Muscle of arm (tissue), 12 donors: Measurements from ENCODE around the gene SUPT4H1. TPM values are rescaled to one million over a fixed set of nuclear protein-coding genes. Genes with fewer than 3 reads are reported as not detected.
"Not testable (repeated sequence)": the region's sequence is repeated elsewhere in the genome, so short reads cannot be mapped to it uniquely, and the experiment has no call there.

ENCODE experiments used
- DNase-seq: peaks from one replicate; pipeline ENCODE4 v3.0.0-alpha.2; 2013
- polyA plus RNA-seq, 12 donors: library from polyadenylated mRNA; unstranded; fragments of 120-200 nt; gene quantifications; one replicate each; pipeline ENCODE4 v1.2.1, GENCODE V29; 2013; ENCODE audit not compliant: insufficient read length in 12 of 12

The SUPT4H1 gene
- polyA plus RNA-seq, 12 donors, result 70.2 to 104 (median 87.3) TPM; not detected in 1

DNA sequence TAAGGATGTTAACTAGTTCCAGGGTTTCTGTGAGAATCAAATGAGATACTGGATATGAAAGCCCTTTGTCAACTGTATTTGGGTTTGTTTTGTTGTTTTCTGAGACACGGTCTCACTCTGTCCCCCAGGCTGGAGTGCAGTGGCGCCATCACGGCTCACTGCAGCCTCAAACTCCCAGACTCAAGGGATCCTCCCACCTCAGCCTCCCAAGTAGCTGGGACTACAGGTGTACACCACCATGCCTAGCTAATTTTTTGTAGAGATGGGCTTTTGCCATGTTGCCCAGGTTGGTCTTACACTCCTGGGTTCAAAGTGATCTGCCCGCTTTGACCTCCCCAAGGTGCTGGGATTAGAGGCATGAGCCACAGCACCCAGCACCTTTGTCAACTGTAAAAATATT, 8.9 kb downstream of the SUPT4H1 start:
- no peak for DNase-seq

DNA sequence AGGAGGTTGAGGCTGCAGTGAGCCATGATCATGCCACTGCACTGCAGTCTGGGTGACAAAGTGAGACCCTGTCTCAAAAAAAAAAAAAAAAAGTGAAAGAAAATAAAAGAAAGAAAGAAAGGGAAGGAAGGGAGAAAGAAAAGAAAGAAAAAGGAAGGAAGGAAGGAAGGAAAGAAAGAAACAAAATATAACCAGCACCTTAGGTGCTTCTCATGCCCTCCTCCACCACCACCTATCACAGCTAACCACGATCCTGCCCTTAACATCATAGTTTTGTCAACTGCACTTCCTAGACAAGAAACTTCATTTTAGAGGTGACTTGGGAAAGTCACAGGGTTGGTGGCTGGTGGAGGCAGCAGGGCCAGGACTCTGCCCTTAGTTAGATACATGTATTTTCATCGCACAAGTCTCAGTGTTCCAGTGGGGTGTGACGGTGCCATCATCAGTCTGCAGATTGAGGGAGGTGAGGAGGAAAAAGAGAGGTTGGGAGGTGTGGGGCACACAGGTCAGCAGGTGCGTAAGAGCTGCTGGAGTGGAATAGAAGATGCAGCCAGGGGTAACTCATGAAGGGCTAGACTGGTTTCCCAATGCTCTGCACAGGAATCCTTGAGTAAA, 10.0 kb downstream of the SUPT4H1 start:
- DNase-seq, result no peak

DNA sequence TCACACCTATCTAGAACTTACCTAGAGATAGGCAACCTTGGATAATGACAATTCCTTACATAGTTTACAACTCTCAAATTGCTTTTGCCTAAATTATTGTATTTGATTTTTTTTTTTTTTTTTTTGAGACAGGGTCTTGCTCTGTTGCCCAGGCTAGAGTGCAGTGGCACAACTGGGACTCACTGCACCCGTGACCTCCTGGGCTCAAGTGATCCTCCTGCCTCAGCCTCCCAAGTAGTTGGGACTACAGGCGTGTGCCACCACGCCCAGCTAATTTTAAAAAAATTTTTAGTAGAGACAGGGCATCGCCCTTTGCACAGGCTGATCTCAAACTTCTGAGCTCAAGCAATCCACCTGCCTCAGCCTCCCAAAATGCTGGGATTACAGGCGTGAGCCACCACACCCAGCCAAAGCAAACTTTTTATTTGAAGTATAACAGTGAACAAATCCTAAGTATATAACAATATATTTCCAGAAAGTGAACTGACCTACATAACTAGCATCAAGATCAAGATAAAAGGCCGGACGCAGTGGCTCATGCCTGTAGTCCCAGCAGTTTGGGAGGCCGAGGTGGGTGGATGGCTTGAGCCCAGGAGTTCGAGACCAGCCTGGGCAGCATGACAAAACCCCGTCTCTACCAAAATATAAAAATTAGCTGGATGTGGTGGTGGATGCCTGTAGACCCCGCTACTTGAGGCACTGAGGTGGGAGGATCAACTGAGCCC, 10.7 kb downstream of the SUPT4H1 start:
- DNase-seq, result not testable (repeated sequence)

DNA sequence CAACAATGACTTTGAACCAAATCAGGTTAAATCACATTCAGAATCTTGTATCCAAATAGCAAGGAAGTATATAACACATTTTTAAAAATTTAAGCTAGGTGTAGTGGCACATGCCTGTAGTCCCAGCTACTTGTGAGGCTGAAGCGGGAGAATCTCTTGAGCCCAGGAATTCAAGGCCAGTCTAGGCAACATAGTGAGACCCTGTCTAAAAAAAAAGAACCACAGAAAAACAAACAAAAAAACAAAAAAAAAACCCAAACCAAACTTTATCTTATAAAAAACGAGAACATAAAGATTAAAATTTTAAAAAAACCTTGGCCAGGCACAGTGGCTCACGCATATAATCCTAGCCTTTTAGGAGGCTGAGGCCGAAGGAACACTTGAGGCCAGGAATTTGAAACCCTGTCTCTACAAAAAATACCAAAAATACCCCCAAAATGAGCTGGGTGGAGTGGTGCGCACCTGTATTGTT, 11.6 kb downstream of the SUPT4H1 start:
- DNase-seq, result no peak

DNA sequence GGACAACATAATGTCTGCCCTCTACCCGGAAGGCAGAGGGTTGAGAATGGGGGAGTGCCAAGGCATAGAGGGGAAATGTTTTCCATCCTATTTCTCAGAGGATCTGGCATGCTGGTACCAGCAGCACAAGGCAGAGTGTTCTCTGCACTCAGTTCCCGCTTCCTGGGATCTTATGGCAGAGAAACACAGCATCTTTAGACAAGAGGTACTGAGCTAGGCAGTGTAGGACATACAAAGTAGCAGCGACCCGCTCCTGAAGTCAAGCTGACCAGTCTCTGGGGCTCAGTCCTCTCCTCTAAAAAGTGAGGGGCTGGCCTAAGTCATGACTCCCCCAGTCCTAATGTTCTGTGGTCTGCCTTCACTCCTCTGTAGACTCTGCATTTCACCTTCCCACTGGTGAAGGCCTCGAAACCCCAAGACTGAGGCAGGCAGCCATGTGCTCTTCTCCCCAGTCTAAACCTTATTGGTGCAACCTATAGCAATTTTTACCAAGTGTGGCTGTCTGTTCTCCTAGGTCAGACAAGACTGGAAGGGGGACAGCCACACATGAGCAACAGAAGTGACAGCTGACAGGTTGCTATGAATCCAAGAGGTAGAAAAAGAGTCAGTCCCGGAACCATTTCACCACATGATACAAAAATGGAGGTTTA, 12.1 kb downstream of the SUPT4H1 start:
- DNase-seq, result no peak

DNA sequence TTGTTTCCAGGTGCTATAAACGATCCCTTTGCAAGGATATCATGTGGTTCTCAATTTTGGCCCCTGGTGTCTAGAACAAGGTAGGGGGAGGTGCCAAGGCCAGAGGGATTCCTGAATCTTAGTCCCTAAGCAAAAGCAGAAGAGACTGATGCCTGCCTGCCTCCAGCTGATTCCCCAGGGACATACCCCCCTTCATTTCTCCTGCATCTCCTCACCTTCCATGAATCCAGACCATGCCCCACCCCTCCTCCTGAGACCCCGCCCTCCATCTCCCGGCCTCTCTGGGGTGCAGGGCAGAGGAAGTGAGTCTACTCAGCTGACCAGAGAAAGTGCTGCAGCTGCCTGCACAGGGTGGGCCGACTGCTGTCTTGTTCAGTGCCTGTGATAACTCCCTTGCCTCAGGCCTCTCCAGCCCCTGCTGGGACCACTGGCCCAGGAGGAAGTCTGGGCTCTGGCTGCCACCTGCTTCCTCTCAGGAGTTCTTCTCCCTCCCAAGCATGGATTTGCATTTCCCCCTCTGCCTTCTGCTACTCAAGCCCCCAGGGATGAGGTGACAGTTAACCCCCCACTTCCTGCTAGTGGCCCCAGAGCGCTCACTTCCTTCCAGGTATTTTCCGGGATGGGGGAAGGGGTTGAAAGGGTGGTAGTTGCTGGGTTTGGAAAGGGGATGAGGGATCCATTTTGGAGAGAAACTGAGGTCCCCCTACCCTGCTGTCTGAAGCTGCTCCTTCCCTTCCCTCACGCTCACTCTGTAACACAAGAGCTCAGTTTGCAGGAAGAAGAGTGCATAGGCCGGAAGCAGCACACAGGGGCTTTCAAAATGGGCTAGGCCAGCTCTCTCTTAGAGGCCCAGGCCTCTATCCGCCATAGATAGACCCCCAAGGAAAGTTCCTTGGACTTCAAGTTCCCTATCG, 12.9 kb downstream of the SUPT4H1 start:
- DNase-seq, result no peak

DNA sequence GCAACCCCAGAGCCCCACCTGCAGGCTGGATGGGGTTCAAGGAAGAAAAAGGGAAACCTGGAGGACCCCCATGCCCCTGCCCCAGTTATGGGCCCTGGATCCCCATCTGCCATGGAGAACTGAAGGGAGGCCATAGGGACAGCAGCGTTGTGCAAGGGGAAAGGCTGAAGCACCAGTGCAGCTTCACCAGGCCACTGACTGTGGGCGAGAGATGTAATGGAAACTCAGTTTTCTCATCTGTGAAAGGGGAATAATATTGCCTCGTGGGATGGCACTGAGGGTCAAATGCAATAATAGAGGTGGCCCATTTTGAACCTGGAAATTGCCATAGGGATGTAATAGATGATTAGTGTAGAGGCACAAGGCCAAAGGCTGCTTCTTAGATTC, 13.6 kb downstream of the SUPT4H1 start:
- DNase-seq, result no peak

DNA sequence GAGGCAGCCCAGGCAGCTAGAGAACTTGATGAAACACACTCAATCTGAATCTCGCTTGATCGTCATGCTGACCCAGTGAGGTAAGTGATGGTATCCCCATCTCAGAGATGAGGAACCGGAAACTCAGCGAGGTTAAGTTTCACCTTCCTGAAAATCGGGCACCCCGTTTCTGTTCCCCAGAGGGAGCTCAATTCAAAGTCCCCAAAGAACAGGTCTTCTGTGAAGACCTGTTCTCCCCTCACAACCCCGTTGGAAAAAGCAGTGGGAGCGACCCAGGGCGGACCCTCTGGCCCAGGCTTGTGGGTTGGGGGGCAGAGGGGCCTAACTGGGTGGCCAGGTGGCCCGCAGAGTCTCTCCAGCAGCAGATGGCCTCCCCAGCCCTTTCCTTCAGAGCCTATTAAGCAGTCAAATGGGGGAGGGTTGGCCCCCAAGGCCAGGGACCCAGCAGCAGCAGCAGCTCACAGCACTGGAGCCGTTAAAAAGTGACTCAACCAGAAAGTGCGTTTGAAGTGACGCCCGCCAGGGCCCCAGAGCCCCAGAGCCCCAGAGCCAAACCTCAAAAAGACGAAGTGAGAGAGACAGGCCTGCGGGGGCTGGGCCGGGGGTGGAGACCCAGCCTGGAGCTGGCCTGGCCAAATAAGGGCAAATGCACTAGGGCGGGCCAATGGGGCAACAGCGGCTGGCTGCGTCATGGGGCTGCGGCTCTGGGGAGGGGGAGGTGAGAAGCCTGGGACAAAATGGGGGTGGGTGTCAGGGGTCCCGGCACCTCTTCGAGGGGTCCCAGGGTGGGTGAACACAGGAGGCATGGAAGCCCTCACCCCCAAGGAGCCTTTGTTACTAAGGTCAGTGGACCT, 14.2 kb downstream of the SUPT4H1 start:
- DNase-seq, result no peak

DNA sequence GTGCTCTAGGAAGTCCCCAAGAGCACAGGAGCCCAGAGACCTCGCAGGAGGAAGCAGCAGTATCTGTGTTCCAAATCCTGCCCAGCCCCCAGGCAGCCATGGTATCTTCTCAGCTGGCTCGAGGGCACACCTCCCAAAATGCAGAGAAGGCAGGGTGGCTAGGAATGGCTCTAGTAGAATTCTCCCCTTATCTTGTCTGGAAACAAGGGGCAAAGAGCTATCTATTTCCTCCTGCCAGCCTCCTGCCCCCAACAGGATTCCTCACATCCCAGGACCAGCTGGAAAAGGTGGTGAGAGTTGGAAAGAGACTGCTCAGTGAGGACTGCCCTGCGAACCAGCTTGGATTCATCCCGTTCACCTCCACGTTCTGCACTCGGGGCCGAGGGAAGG, 14.8 kb downstream of the SUPT4H1 start:
- no peak for DNase-seq

DNA sequence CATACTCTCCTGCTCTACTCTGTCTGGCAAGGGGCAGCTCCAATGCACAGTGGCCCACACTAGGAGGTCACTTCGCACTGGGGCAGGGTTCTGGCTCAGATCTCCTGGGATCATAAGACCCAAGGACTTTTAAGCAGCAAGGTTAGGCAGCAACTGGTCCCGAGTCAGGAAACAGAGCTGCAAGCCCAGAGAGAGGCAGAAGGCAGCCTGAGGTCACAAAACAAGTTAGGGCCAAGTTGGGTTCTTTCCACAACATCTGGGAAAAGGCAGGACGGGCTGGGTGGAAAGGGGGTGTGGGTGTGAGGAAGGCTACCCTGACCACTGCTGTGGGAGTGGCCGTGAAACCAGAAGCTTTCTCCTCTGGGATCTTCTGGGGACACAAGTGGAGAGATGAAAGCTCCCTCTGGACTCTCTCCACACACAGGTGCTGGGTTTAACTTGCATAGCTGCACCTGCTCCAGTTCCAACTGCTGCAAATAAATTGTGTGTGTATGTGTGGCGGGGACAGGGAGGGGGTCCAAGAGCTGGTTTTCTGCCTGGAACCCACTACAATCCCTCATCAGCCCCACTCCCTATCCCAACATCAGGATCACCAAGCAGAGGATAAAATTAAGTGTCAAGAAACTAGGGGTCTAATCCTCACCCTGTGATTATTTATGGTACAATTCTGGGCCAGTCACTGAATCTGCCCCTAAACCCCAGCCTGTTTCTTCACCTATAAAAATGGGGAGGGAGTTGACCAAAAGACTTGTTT, 15.4 kb downstream of the SUPT4H1 start:
- no peak for DNase-seq

DNA sequence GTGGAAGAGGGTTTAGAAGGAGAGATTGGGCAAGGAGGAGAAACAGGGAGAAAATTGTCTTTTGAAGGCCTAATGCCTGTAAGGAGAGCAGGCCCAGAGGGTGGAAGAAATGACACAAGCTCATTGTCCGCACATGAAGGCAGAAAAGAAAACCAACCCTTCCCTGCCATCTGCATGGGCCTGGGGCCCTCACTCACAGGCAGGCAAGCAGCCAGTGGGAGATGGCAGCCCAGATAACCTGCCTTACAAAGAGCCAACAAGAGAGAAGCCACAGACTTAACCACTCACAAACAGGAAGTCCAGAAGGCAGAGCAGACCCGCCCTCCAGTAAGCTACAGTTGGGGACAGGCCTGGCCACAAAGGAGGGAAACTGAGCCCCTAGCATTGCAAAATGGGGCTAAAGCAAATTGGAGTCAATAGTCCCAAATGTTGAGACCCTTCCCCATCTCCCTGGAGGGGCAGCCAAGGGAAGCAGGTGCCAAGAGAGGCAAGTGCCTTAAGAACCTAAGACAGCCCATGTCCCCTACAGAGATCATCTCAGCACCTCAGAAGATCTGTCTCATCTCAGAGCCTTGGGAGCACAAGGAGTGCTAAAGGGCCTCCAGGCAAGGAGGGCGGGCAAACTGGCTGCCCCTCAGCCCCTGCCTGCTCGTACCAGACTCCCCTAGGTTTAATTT, 16.1 kb downstream of the SUPT4H1 start:
- no peak for DNase-seq

DNA sequence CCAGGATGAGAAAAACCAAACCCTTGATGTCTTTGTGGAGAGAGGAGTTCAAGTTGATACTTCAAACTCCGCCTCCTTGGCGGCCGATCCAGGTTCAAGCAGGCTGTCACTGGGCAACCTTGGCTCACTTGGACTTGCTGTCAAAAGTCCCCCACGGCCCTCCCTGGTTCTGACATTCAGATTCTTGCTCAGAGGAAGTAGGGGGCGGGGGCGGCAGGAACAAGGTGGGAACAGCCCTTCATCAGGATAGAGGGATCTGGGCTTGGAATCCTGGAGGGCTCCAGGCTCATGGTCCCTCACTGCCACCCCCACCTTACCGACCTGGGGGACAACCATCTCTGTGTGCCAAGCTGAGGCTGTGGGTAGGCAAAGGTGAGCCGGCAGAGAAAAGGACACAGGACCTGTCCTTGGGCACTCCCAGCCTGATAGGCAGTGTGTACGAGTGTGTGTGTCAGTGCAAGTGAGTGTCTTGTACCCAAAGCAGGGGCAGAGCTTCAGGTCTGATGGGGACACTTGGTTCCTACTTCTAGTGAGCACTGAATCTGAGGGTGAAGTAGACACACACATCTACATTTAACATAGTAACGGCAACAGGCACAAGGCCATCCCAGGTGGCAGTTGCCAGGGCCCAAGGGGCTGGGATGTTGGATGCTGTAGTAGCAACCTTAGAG, 16.8 kb downstream of the SUPT4H1 start:
- no peak for DNase-seq

DNA sequence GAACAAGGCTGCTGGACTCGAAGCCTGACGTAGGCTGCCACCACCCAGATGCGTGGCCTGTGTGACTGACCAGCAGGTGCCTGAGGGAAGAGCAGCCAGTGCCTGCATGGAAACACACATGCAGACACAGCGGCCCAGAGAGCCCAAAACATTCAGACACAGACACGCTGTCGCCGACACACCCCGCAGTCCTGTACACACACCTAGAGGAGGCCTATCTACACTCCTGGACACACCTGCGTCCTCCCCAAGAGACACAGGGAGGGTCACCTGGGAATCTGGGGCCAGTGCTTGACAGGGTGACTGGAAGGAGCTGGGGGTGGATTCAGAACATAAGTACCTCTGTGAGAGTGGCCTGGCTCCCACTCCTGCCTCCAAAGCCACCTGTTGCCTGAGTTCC, 17.3 kb downstream of the SUPT4H1 start:
- no peak for DNase-seq

DNA sequence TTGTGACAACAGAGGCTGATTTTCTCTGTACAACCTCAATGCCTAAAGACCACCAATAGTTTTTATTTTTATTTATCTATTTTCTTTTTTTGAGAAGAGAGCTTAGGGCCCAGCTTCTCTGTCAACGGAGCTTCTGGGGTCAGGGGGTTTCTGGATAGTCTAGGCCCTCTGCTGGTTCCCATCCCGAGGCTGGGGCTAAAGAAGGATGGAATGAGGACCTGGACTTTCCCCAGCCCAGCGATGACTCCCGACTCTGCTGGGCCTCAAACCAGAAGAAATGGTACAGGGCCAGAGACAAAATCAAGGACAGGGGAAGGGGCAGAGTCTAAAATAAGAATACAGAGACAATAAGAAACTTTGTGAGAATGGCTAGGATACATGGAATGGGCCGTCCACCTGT, 17.7 kb downstream of the SUPT4H1 start:
- no peak for DNase-seq

DNA sequence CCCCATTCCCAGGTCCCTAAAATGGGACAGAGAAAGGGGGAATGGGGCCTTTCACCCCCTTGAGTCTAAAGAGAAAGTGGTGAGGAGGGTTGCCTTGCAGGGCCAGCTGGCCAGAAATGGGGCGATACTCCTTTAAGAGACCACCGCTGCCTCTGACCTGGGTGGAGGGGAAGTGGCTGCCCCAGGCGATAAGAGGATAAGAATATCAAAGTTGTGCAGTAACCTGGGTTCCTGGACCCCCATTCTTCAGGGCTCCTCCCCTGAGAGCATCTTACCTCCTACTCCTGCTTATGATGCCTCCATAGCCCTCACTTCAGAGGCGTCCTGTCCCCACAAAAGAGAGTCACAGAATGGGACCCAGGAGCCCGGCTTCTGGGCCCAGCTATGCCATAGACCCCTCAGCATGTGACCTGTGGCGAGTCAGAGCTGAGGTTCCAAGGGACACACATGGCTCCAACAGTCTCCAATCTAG, 18.2 kb downstream of the SUPT4H1 start:
- DNase-seq, result no peak

DNA sequence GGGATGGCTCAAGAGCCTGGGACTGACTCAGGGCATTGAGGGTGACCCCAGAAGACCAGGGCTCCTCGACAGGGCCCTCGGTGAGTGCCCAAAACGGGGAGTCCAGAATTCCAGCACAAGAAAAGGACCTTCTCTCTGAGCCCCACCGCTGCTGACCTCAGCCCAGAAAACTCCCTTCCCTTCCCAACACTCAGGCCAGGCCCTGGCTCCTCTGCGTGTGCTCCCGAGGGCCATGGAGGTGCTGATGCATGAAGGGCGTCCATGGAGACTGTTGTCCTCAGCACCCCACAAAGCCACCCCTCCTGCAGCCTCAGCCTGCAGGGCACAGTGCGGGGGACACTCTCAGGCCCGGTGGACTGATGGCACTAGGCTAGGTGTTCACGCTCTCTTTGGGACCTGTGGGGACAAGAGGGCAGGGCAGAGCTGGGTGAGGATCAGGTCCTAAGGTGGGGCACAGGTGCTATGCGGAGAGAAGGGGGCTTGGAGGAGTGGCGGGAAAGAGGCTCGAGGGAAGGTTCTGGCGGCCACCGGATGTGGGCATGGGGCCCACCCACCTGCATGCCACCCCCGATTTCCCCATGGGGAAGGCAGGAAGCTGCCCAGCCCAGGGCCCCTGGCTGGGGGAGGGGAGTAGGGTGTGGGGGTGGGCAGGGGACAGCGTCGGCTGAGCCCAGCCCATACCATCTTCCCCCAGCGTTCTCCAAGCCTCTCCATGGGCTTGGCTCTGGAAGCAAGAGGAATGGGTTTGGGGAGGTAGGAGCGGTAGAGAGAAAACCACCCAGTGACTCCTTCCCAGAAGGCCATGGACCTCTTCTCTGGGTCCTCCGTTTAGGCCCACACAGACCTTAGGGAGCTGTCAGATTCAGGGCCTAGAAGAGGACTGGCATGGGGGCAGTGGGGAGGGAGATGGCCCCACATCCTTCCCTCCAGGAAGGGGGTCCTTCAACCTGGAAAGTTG, 18.9 kb downstream of the SUPT4H1 start:
- DNase-seq, result no peak
